NCI-H187 treated with DMSO at 0.1 percent for 48 hours (cell line): ENCODE data around the gene CXCR1.
A peak's percentile ranks its signal among the peaks of the same experiment; 100 is the strongest.
"Not testable (repeated sequence)": the region's sequence is repeated elsewhere in the genome, so short reads cannot be mapped to it uniquely, and the experiment has no call there.

ENCODE experiments used
- DNase-seq: peaks from one replicate; lab custom pipeline; 2025; lab: John Stamatoyannopoulos, UW

CXCR1 gene

DNA sequence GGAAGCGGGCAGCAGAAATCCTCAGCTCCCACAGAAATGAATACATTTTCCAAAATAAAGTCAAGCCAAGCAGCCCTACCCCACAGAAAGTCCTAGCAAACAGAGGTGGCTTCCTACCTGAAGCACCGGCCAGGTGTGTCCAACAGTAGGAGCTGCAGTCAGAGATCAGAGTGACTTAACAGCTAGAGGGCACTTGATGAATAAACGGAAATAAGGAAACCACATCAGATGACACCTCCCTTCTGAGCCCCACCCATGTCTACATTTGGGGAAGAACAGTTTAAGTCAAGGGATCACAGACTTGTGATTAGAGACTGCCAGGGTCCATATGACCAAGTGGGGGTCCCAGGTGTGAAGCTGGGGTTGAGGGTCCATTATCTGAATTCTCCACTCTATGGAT is at the start of gene CXCR1:
TSS of gene CXCR1 (minus strand) at position 172 of the 400 bp plus-strand sequence. CDS start 1,751 bp downstream, outside the sequence.
- DNase-seq, result no peak

- DNase-seq, result no peak
These were observed 49.5 kb upstream of the CXCR1 start for GRCh38 chr2:218216336-218216673.

- no peak for DNase-seq
These were observed 47.4 kb upstream of the CXCR1 start for GRCh38 chr2:218214116-218214515.

DNA sequence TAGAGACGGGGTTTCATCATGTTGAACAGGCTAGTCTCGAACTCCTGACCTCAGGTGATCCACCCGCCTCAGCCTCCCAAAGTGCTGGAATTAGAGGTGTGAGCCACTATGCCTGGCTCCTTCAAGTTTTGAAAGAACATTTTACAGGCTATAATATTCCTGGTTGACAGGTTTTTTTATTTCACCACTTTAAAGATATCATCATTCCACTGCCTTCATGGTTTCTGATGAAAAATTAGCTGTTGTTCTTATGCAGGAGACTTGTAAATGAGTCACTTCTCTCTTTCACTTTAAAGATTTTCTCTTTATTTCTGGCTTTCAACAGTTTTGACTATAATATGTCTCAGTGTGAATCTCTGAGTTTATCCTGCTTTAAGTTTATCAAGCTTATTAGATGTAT is 42.3 kb upstream of the CXCR1 start:
- DNase-seq, result no peak

DNA sequence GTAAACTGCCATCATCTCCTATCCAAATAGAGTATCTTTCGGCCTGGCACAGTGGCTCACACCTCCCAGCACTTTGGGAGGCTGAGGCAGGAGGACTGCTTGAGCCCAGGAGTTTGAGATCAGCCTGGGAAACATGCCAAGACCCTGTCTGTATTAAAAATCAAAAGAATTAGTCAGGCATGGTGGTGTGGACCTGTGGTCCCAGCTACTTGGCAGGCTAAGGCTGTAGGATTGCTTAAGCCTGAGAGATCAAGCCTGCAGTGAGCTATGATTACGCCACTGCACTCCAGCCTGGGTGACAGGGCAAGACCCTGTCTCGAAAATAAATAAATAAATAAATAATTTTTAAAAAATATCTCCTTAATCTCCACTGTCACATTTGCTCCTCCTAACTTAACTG is 35.5 kb upstream of the CXCR1 start:
- DNase-seq, result no peak

DNA sequence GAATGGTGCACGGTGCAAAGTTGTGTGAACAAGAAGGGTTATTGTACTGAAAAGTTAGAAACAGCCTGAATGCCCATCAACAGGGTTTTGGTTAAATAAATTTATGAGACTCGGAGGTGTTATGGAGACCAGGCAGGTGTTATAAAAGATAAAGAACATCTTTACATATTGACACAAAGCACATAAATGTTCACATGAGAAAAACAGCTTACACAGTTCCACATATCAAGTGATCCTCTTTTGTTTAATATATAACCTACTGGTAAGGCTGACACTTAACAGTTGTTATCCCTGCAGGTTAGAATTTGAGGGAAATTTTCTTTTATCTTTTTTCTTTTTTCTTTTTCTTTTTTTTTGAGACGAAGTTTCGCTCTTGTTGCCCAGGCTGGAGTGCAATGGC is 30.2 kb upstream of the CXCR1 start:
- no peak for DNase-seq

DNA sequence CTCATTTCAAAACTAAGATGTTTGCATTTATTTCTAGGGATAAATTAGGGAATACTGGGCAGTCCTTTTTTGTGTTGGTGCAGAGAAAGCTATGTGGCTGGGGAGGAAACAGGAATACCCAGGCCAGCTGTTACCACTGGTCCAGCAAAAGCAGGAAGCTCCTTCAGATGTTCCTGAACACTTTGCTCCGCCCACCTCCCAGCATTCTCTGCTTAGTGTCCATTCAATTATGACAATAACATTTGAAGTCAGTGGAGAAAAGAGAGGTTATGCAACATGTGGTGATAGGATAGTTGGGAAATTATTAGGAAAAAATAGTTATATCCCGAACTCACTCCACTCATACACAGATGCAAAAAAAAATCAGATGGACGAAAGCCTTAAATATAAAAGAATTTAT is 28.1 kb upstream of the CXCR1 start:
- DNase-seq, result no peak

GRCh38 chr2:218193701-218194100 is 26.9 kb upstream of the CXCR1 start:
- DNase-seq, result no peak

DNA sequence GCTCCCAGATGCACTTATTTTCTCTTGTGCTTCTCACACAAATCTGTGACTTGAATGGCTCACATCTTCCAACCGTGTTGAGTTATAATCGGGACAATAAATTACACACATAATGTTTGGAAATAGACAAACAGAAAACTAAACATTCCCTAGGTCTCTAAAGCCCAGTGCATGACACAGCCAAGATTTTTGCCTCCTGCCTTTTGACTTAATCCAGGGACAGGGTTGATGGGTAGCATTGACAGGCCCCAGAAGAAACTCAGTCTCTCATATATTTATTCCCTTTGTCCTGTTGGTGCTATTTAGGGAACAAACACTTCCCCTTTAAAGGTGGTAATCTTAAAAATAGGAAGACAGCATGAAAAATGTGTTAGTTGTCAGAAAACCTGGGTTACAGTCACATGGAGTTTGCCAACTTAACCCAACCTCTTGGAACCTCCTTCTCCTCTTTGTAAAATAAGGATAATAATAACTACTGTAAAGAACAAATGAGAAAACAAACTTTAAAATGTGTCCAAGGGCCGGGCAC is 26.2 kb upstream of the CXCR1 start:
- DNase-seq, result no peak

DNA sequence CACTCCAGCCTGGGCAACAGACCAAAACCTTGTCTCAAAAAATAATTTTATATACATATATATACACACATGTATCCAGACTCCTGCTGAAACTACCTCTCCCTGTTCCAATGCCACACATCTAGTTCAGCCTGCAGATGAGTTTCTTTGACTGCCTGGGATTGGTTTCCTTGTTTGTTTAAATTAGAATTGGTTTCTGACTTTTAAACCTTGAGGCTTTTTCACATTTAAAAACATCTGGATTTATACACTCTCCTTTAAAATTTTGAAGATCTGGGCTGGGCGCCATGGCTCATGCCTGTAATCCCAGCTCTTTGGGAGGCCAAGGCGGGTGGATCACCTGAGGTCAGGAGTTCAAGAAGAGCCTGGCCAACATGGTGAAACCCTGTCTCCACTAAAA is 21.8 kb upstream of the CXCR1 start:
- DNase-seq, result no peak

- no peak for DNase-seq
These were observed 20.7 kb upstream of the CXCR1 start for GRCh38 chr2:218187296-218188015.

- DNase-seq, result no peak
These were observed 20.1 kb upstream of the CXCR1 start for GRCh38 chr2:218186876-218187275.

DNA sequence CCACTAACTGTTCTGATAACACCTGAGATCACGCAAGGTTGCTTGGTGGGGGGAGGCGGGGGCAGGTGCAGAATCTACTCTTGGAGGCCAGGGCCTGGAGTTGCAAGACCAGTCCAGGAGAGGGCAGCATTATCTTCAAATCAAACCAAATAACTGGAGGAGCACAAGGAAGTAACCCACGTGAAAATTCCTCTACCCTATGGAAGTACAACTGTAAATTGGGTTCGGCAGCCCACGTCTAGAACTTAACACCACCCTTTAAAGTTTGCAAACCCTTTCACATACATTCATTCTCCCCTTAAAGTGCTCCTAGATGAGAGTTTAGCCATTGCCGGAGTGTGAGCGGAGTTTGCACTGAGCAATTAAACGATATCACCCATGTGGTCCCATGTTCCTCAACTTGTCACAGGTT is 19.6 kb upstream of the CXCR1 start:
- DNase-seq, result peak; percentile 2

DNA sequence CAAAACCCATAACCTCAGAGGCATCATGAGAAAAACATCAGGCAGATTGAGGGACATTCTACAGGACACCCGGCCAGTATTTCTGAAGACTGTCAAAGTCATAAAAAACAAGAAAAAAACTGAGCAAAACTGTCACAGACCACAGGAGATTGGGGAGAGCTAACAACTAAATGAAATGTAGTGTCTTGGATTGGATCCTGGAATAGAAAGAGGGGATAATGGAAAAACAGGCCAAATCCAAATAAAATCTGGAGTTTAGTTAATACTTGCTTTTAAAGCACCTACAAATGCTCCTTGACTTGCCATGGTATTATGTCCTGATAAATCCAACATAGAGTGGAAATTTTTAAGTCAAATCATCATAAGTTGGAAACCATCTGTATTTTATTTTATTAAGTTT is 17.6 kb upstream of the CXCR1 start:
- no peak for DNase-seq

- no peak for DNase-seq
These were observed 13.8 kb upstream of the CXCR1 start for GRCh38 chr2:218180467-218181114.

DNA sequence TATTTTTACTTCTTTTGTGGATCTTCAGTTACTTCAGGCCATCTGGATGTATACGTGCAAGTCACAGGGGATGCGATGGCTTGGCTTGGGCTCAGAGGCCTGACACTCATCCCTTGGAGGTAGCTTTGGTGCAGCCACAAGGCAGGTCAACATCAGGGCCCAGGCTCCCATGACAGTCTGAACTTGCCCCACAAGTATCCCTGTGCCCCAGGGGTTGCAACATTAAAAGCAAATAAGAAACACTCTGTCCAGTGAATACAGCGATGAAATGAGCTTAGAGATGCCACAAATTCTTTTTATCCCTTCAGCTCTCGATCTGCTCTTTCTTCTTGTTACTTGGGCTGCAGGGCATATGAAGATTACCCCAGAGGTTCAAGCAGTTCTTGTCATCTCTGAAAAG is 13.0 kb upstream of the CXCR1 start:
- DNase-seq, result no peak

DNA sequence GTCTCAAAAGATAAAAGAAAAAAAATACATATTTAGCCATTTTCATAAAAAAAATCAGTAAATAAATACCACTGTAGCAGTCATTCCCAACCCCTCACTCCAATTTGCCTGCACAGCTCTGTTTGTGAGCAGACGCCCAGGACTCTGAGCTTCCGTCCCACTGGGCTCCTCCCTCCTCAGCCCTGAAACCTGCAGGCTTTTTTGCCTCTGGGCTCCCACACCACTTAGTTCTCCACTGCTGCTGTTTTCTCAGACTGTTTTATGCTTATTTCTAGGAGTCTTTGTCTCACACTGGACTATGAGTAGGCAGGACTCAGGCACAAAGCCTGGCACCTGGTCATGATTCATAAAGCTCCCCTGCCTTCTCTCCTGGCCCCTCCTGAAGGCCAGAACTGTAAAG is 6.1 kb upstream of the CXCR1 start:
- no peak for DNase-seq

DNA sequence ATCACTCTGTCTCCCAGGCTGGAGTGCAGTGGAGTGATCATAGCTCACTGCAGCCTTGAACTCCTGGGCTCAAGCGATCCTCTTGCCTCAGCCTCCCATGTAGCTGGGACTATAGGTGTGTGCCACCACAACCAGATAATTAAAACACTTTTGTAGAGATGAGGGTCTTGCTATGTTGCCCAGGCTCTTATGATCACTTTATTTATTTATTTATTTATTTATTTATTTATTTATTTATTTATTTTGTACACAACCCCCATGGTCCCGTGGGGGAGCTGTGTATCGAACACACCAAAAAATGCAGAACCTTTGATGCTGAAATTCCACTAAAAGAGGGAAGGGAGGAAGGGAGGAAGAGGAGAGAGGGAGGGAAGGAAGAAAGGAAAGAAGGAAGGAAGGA is 5.0 kb upstream of the CXCR1 start:
- DNase-seq, result not testable (repeated sequence)

DNA sequence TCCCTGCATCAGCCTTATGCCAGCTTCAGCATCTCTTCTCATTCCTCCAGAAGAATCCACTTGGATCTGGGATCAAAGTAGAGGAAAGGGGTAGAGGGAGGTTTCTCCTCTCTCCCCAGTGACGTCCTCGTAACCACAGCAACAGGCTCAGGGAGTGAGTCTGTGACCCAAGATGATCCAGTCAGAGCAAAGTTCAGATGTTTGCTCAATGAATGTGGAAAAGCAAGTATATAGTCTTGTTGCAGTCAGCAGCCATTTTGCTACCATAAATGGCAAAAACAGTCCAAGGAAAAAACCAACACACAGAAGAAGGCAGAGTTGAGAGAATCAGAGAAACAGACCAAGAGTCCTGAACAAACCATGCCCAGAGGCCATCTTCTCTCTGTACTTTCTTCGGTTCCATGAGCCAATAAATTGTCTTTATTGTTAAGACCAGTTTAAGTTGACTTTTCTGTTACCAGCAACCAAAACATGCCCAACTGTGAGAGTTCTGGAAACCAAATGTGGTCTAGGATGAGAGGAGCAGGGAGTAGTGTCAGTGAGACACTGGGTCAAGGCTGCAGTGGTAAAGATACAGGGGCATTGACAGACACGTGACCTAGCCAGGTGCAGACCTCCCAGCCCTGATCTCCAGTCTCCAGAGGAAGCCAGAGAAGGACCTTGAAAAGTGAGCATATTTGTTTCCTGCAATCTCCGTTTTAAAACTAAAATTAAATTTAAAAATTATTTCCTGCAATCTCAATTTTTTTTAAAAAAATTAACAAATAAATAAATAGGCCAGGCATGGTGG is 3.2 kb upstream of the CXCR1 start:
- no peak for DNase-seq

DNA sequence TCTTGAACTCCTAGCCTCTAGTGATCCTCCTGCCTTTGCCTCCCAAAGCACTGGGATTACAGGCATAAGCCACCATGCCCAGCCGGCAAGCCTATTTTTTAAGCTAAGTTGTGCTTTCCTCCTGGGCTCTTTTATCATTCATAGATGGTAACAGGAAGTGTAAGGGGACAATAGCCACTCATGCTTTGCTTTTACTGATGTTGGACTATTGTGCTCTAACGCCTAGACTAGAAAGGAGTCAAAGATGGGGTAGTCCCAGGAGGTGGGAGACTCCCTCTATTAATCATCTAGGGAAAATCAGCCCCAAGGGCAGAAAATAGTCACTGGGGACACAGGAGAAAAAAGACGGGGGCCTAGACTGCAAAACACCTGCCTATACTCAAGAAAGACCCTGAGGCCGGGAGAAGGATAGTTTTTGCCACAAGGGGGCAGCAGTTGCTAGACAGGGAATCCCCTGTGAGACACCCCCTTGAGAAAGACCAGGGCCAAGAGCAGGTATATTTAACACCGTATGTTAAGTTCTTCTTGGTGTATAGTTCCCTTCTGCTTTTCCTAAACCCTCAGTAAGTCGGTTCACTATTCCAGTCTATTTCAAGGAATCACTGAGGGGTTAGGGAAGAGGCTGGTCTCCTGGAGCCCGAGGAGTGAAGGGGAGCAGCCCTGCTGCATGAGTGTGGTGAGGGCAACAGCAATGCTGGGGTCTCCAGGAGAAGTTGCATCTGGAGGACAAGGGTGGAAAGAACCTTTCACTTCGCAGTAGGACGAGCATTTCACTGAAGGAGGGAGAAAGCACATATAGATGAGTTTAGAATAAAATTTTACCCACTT is 2.1 kb upstream of the CXCR1 start:
- DNase-seq, result no peak

- DNase-seq, result no peak
These were observed 1.3 kb upstream of the CXCR1 start for GRCh38 chr2:218168016-218168415.

- DNase-seq, result no peak
These were observed 3.9 kb downstream of the CXCR1 start for GRCh38 chr2:218162814-218163213.
